Medulla oblongata (tissue), 1 donor: Measurements from ENCODE around the gene EMILIN2.
A peak's percentile ranks its signal among the peaks of the same experiment; 100 is the strongest.
"Not testable (repeated sequence)": the region's sequence is repeated elsewhere in the genome, so short reads cannot be mapped to it uniquely, and the experiment has no call there.

ENCODE experiments used
- DNase-seq: peaks from one replicate; pipeline ENCODE4 v3.0.0-alpha.2; 2015; ENCODE audit errors: extremely low spot score

EMILIN2 gene

GRCh38 chr18:2915486-2915885 is 68.7 kb downstream of the EMILIN2 start:
- not testable (repeated sequence) for DNase-seq

- DNase-seq, result no peak
Measured at GRCh38 chr18:2916184-2916583, 69.4 kb downstream of the EMILIN2 start.

- peak; percentile 47 for DNase-seq
Measured at GRCh38 chr18:2917259-2918047, 70.6 kb downstream of the EMILIN2 start.

- DNase-seq, result no peak
Measured at GRCh38 chr18:2918761-2919550, 72.2 kb downstream of the EMILIN2 start.

- DNase-seq, result no peak
Measured at GRCh38 chr18:2919600-2919999, 72.8 kb downstream of the EMILIN2 start.

- no peak for DNase-seq
Measured at GRCh38 chr18:2920027-2920426, 73.2 kb downstream of the EMILIN2 start.

- no peak for DNase-seq
Measured at GRCh38 chr18:2920546-2921343, 73.9 kb downstream of the EMILIN2 start.

- no peak for DNase-seq
Measured at GRCh38 chr18:2921778-2922177, 75.0 kb downstream of the EMILIN2 start.

GRCh38 chr18:2923464-2923863 is 76.7 kb downstream of the EMILIN2 start:
- DNase-seq, result no peak

- no peak for DNase-seq
Measured at GRCh38 chr18:2924920-2925319, 78.1 kb downstream of the EMILIN2 start.

GRCh38 chr18:2926528-2926927 is 79.7 kb downstream of the EMILIN2 start:
- no peak for DNase-seq

GRCh38 chr18:2927745-2928144 is 80.9 kb downstream of the EMILIN2 start:
- no peak for DNase-seq

- DNase-seq, result peak; percentile 91
Measured at GRCh38 chr18:2932247-2933181, 85.7 kb downstream of the EMILIN2 start.

- DNase-seq, result no peak
Measured at GRCh38 chr18:2933995-2934394, 87.2 kb downstream of the EMILIN2 start.

GRCh38 chr18:2935438-2936192 is 88.8 kb downstream of the EMILIN2 start:
- DNase-seq, result no peak

- no peak for DNase-seq
Measured at GRCh38 chr18:2939317-2939716, 92.5 kb downstream of the EMILIN2 start.

- no peak for DNase-seq
Measured at GRCh38 chr18:2948038-2948437, 101.2 kb downstream of the EMILIN2 start.

GRCh38 chr18:2952605-2953004 is 105.8 kb downstream of the EMILIN2 start:
- no peak for DNase-seq

- DNase-seq, result no peak
Measured at GRCh38 chr18:2953935-2954653, 107.3 kb downstream of the EMILIN2 start.
